ENCODE results near the gene KIF4B. TPM values are rescaled to one million over a fixed set of nuclear protein-coding genes. Genes with fewer than 3 reads are reported as not detected.

Gene KIF4B
- total RNA-seq, 1 donor from 2014 or later, result not detected

GRCh38 chr5:155056644-155057269, 43.2 kb downstream of the KIF4B start:
- no peak for TF ChIP-seq CTCF (IDR thresholded peaks at IDR 0.05)

GRCh38 chr5:155057626-155058025, 44.1 kb downstream of the KIF4B start:
- H3K36me3 Mint-ChIP-seq (ENCODE audit: unreplicated experiment), result no peaks in the 10 kb centered on the region
- no peak overlapping the region for H3K4me3 Mint-ChIP-seq (ENCODE audit: unreplicated experiment)
- H3K9me3 Mint-ChIP-seq (ENCODE audit: unreplicated experiment), result peaks cover 3% of the 10 kb centered on the region
- no peaks in the 10 kb centered on the region for H3K4me1 Mint-ChIP-seq (ENCODE audit: unreplicated experiment)
- H3K27me3 Mint-ChIP-seq (ENCODE audit: unreplicated experiment), result peaks cover 4% of the 10 kb centered on the region
- no peak for DNase-seq (ENCODE audit: extremely low spot score, unreplicated experiment)
- H3K27ac Mint-ChIP-seq (ENCODE audit: unreplicated experiment), result no peak overlapping the region
- TF ChIP-seq CTCF (IDR thresholded peaks at IDR 0.05), result no peak

More at GRCh38 chr5:155056644-155057269, 43.2 kb downstream of the KIF4B start:
- H3K27ac Mint-ChIP-seq (ENCODE audit: unreplicated experiment), result no peak overlapping the region
- peaks cover 3% of the 10 kb centered on the region for H3K9me3 Mint-ChIP-seq (ENCODE audit: unreplicated experiment)
- H3K36me3 Mint-ChIP-seq (ENCODE audit: unreplicated experiment), result no peaks in the 10 kb centered on the region
- H3K4me3 Mint-ChIP-seq (ENCODE audit: unreplicated experiment), result no peak overlapping the region
- H3K4me1 Mint-ChIP-seq (ENCODE audit: unreplicated experiment), result no peaks in the 10 kb centered on the region
- H3K27me3 Mint-ChIP-seq (ENCODE audit: unreplicated experiment), result peaks cover 4% of the 10 kb centered on the region
- DNase-seq (ENCODE audit: extremely low spot score, unreplicated experiment), result no peak

- Mint-ChIP-seq H3K4me1 (ENCODE audit: unreplicated experiment) (no peaks in the 10 kb centered on the region), H3K4me3 (ENCODE audit: unreplicated experiment) (no peak overlapping the region), H3K27me3 (ENCODE audit: unreplicated experiment) (peaks cover 6% of the 10 kb centered on the region), H3K9me3 (ENCODE audit: unreplicated experiment) (peaks cover 3% of the 10 kb centered on the region), H3K36me3 (ENCODE audit: unreplicated experiment) (no peaks in the 10 kb centered on the region), H3K27ac (ENCODE audit: unreplicated experiment) (no peak overlapping the region)
- TF ChIP-seq CTCF (IDR thresholded peaks at IDR 0.05), result no peak
- DNase-seq (ENCODE audit: extremely low spot score, unreplicated experiment), result no peak
These were observed 51.0 kb downstream of the KIF4B start for GRCh38 chr5:155064580-155064979.

GRCh38 chr5:155066886-155067595, 53.5 kb downstream of the KIF4B start:
- no peak overlapping the region for H3K4me3 Mint-ChIP-seq (ENCODE audit: unreplicated experiment)
- no peaks in the 10 kb centered on the region for H3K9me3 Mint-ChIP-seq (ENCODE audit: unreplicated experiment)
- H3K36me3 Mint-ChIP-seq (ENCODE audit: unreplicated experiment), result no peaks in the 10 kb centered on the region
- H3K4me1 Mint-ChIP-seq (ENCODE audit: unreplicated experiment), result no peaks in the 10 kb centered on the region
- TF ChIP-seq CTCF (IDR thresholded peaks at IDR 0.05), result no peak
- no peak overlapping the region for H3K27ac Mint-ChIP-seq (ENCODE audit: unreplicated experiment)
- DNase-seq (ENCODE audit: extremely low spot score, unreplicated experiment), result no peak
- H3K27me3 Mint-ChIP-seq (ENCODE audit: unreplicated experiment), result peaks cover 4% of the 10 kb centered on the region

Other genes with a start within 250 kb of the KIF4B start
- gene FAXDC2, start 163.2 kb upstream of the KIF4B start, total RNA-seq, result 23.7 and 25.7 TPM in 2 replicates
- gene CNOT8, start 155.1 kb upstream of the KIF4B start, total RNA-seq, result 49.2 and 61.1 TPM in 2 replicates
- gene GEMIN5, start 75.5 kb upstream of the KIF4B start, total RNA-seq, result 17.6 and 19.6 TPM in 2 replicates
- gene MRPL22, start 72.7 kb upstream of the KIF4B start, total RNA-seq, result 35.8 and 39.1 TPM in 2 replicates